NB4 (cell line): ENCODE results near the gene TMEM95.

Experiments
- CTCF ChIP-seq: IDR thresholded peaks from one replicate; pipeline ENCODE4 v1.5.1; 2012; ENCODE audit warnings: low read depth, low read length
- MAX ChIP-seq: IDR thresholded peaks from 2 replicates; pipeline ENCODE4 v1.6.1; 2011; ENCODE audit warnings: low read depth, low read length
- MYC ChIP-seq: IDR thresholded peaks from 2 replicates; pipeline ENCODE4 v1.6.1; 2011; ENCODE audit warnings: low read depth, low read length

- no peak for TF ChIP-seq CTCF
- TF ChIP-seq MAX = no peak
- TF ChIP-seq MYC = no peak
Observed at GRCh38 chr17:7325031-7325528, 29.9 kb upstream of the TMEM95 start.
